ENCODE measurements around the gene SMARCD1.
"Not testable (repeated sequence)": the region's sequence is repeated elsewhere in the genome, so short reads cannot be mapped to it uniquely, and the experiment has no call there.

The SMARCD1 gene

DNA sequence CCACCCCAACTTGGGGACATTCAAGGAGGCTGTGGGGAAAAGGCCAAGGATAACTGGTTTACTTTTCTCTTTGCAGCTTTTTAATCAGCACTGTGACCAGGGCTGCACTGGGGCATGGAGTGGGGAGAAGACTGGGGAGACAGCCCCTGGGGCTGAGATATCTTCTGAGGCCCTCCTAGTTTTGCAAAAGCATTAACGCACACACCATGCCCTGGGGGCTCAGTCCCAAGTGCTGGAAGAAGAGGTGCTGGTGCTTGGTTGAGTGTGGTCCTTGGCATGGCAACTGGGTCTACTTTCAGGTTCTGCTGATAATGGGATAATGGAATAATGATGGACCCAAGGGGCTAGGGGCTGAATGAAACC lies 9.4 kb upstream of the SMARCD1 start:
- H3K4me3 ChIP-seq (ENCODE audit: low read depth, low read length), result no peak overlapping the region
- DNase-seq (ENCODE audit: low read depth), result no peak
- TF ChIP-seq, protein P1, sequence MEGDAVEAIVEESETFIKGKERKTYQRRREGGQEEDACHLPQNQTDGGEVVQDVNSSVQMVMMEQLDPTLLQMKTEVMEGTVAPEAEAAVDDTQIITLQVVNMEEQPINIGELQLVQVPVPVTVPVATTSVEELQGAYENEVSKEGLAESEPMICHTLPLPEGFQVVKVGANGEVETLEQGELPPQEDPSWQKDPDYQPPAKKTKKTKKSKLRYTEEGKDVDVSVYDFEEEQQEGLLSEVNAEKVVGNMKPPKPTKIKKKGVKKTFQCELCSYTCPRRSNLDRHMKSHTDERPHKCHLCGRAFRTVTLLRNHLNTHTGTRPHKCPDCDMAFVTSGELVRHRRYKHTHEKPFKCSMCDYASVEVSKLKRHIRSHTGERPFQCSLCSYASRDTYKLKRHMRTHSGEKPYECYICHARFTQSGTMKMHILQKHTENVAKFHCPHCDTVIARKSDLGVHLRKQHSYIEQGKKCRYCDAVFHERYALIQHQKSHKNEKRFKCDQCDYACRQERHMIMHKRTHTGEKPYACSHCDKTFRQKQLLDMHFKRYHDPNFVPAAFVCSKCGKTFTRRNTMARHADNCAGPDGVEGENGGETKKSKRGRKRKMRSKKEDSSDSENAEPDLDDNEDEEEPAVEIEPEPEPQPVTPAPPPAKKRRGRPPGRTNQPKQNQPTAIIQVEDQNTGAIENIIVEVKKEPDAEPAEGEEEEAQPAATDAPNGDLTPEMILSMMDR (IDR thresholded peaks at IDR 0.05; ENCODE audit: control insufficient read depth, extremely low read depth, insufficient read depth), result no peak

DNA sequence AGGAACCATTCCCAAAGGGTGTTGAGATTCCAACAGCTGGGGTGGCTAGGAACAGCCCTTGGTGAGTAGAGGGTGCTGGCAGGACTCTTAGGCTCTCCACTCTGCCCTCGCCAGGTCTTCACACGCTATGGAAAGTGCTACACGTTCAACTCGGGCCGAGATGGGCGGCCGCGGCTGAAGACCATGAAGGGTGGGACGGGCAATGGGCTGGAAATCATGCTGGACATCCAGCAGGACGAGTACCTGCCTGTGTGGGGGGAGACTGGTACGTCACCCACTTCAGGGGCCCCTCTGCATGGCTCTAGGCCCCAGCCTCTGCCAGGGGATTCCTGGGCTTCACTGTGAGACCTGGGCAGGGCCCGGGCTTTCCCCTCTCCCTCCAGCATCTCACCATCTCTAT lies 8.0 kb upstream of the SMARCD1 start:
- no peak for DNase-seq (ENCODE audit: low read depth)
- H3K4me3 ChIP-seq (ENCODE audit: low read depth, low read length), result no peak overlapping the region
- TF ChIP-seq, protein P1 (IDR thresholded peaks at IDR 0.05; ENCODE audit: control insufficient read depth, extremely low read depth, insufficient read depth), result no peak

DNA sequence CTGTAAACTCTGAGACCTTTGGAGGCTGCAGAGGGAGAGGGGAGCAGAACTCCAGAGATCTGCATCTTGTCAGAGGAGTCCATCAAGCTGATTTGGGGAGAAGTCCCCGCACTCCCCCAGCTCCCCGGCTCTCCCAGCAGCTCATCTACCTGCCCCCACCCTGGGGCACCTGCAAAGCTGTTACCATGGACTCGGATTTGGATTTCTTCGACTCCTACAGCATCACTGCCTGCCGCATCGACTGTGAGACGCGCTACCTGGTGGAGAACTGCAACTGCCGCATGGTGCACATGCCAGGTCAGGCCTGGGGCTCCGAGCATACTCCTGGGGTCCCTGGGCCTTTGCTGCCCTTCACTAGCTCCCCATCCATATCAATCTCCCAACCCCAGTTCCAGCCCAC lies 6.9 kb upstream of the SMARCD1 start:
- no peak for DNase-seq (ENCODE audit: low read depth)
- TF ChIP-seq, protein P1 (IDR thresholded peaks at IDR 0.05; ENCODE audit: control insufficient read depth, extremely low read depth, insufficient read depth), result no peak
- no peak overlapping the region for H3K4me3 ChIP-seq (ENCODE audit: low read depth, low read length)

DNA sequence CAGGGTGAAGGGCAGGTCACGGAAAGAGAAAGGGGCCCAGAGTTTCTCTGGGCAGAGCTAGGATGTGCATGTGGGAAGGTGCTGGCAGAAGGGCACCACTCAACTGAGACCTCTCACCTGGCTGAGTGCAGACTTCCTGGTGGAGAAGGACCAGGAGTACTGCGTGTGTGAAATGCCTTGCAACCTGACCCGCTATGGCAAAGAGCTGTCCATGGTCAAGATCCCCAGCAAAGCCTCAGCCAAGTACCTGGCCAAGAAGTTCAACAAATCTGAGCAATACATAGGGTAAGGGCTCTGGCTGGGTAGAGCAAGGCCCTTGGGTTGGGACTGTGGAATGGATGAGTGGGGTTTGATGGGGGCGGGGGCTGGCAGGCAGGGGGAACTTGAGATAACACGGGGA lies 5.4 kb upstream of the SMARCD1 start:
- TF ChIP-seq, protein P1 (IDR thresholded peaks at IDR 0.05; ENCODE audit: control insufficient read depth, extremely low read depth, insufficient read depth), result no peak
- no peak for DNase-seq (ENCODE audit: low read depth)

DNA sequence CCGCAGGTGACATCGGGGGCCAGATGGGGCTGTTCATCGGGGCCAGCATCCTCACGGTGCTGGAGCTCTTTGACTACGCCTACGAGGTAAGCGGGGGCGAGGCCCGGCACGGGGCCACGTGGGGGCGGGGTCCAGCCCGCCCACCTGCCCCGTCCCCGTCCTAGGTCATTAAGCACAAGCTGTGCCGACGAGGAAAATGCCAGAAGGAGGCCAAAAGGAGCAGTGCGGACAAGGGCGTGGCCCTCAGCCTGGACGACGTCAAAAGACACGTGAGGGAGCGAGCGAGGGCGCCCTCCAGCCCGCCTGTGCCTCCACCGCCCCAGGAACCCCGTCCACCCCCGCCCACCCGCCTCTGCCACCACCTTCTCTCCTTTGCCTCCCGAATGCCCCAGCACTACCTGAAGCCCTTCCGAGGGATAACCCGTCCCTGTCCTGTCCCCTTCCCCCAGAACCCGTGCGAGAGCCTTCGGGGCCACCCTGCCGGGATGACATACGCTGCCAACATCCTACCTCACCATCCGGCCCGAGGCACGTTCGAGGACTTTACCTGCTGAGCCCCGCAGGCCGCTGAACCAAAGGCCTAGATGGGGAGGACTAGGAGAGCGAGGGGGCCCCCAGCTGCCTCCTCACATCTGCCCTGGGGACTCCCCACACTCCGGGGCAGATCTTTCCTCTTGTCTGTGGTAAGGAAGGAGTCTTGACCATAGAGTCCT lies 3.9 kb upstream of the SMARCD1 start:
- TF ChIP-seq, protein P1 (IDR thresholded peaks at IDR 0.05; ENCODE audit: control insufficient read depth, extremely low read depth, insufficient read depth), result no peak
- DNase-seq (ENCODE audit: low read depth), result no peak

More for the DNA sequence above, 5.4 kb upstream of the SMARCD1 start:
- H3K4me3 ChIP-seq (ENCODE audit: low read depth, low read length), result no peak overlapping the region

DNA sequence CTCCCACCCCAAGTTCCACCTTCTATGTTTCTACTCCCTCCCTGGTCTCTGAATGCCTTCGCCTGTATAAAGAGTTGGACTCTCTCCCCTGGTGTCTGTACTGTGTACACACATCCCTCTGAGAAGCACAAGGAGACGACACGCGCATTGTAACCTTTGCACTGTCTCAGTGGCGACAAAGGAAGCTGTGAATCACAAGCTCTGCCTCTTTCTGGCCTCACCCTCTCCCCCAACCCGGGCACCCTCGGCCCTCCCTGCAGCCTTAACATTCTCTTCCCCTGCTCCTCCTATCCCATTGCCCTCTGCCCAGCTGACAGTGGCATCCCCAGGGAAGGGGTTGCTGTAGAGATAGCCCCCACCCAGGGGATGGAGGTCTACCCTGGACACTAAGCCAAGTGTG lies 2.5 kb upstream of the SMARCD1 start:
- no peak for DNase-seq (ENCODE audit: low read depth)
- H3K4me3 ChIP-seq (ENCODE audit: low read depth, low read length), result no peak overlapping the region
- TF ChIP-seq, protein P1 (IDR thresholded peaks at IDR 0.05; ENCODE audit: control insufficient read depth, extremely low read depth, insufficient read depth), result no peak

More for the DNA sequence above, 3.9 kb upstream of the SMARCD1 start:
- no peak overlapping the region for H3K4me3 ChIP-seq (ENCODE audit: low read depth, low read length)

DNA sequence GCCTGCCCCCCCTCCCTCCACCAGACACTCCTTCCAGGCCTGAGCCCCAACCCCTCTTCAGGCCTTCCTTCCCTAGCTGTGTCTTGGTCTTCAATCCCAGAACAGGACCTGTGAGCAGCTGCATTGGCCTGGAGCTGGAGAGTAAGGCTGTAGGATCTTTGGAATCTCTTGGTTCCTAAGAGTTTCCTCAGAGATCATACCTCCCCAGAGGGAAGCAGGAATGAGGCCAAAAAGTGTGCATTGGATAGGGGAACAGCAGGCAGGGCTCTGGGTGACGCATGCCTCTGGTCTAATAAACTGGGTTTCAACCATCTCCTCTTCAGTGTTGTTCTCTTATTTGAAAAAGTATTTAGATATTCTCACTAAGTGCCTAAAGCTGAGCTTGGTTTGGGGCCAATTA lies 1.8 kb upstream of the SMARCD1 start:
- DNase-seq (ENCODE audit: low read depth), result no peak
- H3K4me3 ChIP-seq (ENCODE audit: low read depth, low read length), result no peak overlapping the region
- TF ChIP-seq, protein P1 (IDR thresholded peaks at IDR 0.05; ENCODE audit: control insufficient read depth, extremely low read depth, insufficient read depth), result no peak

DNA sequence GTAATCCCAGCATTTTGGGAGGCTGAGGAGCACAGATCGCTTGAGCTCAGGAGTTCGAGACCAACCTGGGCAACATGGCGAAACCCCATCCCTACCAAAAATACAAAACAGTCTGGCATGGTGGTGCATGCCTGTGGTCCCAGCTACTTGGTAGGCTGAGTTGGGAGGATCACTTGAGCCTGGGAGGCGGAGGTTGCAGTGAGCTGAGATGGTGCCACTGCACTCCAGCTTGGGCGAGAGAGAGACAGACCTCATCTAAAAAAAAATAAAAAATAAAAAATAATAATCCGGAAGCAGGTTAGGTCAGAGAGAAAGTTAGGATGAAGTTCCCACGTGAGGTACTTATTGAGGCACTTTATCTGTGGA lies 750 bp upstream of the SMARCD1 start:
- H3K4me3 ChIP-seq (ENCODE audit: low read depth, low read length), result peak overlapping the region; percentile 62
- not testable (repeated sequence) for DNase-seq (ENCODE audit: low read depth)
